Fibroblast of the aortic adventitia (primary cell): ENCODE measurements around the gene SIPA1L2. TPM values are rescaled to one million over a fixed set of nuclear protein-coding genes. Genes with fewer than 3 reads are reported as not detected.

Experiments
- DNase-seq: peaks from one replicate; pipeline ENCODE4 v3.0.0-alpha.2; 2010; ENCODE audit warnings: low read depth
- H3K4me3 ChIP-seq: 2 replicates; pipeline ENCODE4 v1.5.1; 2011; ENCODE audit warnings: low read depth, mild to moderate bottlenecking, control low read depth, low read length, moderate library complexity
- total RNA-seq: library from RNA; depleted of rRNA; stranded (reverse); fragments of >200 nt; gene quantifications from 2 replicates; pipeline ENCODE4 v1.2.3, GENCODE V29; 2012; ENCODE audit warnings: low replicate concordance
- TF ChIP-seq, protein P1 (sequence below): IDR thresholded peaks from 2 replicates; pipeline ENCODE4 v1.5.1; 2011; ENCODE audit warnings: mild to moderate bottlenecking, low read length, control low read depth, inconsistent platforms; ENCODE audit not compliant: insufficient read depth

Gene SIPA1L2, protein sequence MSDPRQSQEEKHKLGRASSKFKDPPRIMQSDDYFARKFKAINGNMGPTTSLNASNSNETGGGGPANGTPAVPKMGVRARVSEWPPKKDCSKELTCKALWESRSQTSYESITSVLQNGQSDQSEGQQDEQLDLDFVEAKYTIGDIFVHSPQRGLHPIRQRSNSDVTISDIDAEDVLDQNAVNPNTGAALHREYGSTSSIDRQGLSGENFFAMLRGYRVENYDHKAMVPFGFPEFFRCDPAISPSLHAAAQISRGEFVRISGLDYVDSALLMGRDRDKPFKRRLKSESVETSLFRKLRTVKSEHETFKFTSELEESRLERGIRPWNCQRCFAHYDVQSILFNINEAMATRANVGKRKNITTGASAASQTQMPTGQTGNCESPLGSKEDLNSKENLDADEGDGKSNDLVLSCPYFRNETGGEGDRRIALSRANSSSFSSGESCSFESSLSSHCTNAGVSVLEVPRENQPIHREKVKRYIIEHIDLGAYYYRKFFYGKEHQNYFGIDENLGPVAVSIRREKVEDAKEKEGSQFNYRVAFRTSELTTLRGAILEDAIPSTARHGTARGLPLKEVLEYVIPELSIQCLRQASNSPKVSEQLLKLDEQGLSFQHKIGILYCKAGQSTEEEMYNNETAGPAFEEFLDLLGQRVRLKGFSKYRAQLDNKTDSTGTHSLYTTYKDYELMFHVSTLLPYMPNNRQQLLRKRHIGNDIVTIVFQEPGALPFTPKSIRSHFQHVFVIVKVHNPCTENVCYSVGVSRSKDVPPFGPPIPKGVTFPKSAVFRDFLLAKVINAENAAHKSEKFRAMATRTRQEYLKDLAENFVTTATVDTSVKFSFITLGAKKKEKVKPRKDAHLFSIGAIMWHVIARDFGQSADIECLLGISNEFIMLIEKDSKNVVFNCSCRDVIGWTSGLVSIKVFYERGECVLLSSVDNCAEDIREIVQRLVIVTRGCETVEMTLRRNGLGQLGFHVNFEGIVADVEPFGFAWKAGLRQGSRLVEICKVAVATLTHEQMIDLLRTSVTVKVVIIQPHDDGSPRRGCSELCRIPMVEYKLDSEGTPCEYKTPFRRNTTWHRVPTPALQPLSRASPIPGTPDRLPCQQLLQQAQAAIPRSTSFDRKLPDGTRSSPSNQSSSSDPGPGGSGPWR (N-terminal part only)
- total RNA-seq: 6.8 and 16.4 TPM in 2 replicates

DNA sequence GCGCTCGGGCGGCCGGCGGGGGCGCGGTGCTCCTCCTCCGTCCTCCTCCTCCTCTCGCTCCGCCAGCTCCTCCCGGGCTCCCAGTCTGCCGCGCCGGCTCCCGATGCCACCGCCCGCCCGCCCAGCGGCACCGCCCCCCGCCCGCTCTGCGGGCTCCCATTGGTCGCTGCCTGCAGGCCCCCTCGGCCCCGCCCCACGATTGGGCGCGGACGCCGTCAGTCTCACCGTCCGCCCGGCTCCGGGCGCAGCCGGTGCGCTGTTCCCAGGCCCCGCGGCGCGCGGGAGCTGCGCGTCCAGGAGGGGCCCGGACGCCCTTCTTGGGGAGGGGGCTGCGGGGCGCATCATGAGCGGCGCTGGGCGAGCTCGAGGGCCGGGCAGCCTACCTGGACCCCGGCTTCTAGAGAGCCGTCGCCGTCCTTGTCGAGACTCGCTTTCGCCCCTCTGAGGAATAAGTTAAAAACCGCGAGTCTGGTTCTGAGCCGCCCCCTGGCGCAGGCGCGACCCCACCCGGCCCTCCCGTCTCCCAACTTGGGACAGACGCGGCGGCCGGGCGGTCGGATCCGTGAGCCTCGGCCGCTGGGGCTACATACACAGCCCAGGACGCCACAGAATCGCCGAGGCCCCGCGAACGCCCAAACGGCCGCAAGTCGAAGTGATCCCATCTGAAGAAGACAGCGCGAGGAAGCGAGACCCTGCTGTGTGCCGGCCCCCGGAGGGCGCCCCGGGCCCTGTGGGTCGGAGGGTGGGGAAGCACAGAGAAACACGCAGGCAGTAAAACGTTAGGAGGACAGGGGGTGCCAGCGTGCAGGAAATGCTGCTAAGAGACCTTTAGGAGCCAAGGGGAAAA lies at the start of gene SIPA1L2:
Gene SIPA1L2 (minus strand): TSS at position 87 of the 847 bp plus-strand sequence. CDS start 114,794 bp downstream, outside the sequence.
- H3K4me3 ChIP-seq: peak within 1 kb of the TSS; percentile 75
- TF ChIP-seq, protein P1, sequence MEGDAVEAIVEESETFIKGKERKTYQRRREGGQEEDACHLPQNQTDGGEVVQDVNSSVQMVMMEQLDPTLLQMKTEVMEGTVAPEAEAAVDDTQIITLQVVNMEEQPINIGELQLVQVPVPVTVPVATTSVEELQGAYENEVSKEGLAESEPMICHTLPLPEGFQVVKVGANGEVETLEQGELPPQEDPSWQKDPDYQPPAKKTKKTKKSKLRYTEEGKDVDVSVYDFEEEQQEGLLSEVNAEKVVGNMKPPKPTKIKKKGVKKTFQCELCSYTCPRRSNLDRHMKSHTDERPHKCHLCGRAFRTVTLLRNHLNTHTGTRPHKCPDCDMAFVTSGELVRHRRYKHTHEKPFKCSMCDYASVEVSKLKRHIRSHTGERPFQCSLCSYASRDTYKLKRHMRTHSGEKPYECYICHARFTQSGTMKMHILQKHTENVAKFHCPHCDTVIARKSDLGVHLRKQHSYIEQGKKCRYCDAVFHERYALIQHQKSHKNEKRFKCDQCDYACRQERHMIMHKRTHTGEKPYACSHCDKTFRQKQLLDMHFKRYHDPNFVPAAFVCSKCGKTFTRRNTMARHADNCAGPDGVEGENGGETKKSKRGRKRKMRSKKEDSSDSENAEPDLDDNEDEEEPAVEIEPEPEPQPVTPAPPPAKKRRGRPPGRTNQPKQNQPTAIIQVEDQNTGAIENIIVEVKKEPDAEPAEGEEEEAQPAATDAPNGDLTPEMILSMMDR: peak; percentile 44
- DNase-seq: peak; percentile 86

DNA sequence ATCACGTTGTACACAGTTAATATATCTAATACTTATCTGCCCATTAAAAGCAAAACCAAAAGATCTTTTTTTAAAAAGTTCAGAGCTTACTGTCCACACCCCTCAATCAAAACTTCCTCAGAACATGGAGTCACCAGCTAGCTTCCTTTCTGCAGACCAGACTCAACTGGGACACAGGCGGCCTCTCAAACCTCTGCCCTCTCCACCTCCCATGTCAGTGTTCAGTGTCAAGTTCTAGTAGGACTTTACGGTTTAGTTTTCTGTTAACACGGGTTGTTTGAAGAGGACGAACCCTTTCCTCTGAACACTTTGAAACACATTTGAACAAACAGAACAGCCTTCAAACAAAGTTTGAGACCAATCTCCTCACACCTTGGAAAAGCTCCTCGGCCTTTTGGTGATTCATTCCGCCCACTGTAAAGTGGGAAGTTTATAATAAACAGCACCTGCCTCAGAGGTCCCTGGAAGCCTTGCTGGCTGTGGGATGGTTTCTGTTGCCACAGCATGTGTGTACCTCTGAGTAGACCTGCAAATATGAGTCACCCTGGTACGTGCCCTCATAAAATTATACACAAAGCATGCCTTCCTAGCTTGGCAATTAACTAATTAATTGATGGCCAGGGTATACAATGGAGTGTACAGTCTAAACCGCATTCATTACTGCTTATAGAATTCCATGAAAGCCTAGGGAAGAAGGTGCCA lies 48.4 kb upstream of the SIPA1L2 start:
- TF ChIP-seq, protein P1: no peak
- no peak overlapping the region for H3K4me3 ChIP-seq
- no peak for DNase-seq

DNA sequence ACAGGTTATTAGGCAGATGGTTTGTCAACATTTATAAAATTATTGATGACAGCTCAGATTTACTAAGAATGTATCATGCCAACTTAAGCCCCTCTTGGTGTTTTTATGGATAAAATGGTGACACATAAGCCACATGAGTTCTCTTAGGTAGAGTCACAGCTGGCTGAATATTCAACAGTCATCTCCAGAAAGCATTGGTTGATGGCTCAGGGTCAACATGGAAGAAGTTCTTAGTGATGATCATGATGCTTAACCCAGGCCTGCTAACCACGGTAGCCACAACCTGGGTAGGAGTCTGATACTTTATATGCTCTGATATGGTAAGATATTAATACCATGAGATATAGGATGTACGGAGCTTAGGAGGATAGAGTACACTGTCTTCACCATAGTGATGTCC lies 46.4 kb upstream of the SIPA1L2 start:
- TF ChIP-seq, protein P1: no peak
- no peak overlapping the region for H3K4me3 ChIP-seq
- no peak for DNase-seq

DNA sequence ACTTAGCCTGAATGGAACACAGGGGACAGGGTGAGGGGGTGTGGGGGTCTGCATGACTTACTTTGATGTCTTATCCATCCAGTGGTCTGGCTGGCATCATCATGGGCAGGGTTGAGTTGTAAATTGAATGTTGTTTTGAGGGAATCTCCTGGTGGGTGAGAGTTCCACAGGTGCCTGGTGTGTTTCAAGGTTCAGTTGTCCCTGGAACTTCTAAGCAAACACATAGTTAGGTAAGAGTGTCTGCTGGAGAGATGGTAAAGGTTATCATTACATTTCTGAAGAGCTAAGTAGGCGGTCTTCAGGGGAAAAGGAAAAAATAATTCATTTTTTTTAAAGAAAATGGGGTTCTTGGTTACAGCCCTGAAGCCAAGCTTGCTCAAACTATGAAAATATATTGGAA lies 46.0 kb upstream of the SIPA1L2 start:
- TF ChIP-seq, protein P1: no peak
- DNase-seq: no peak
- H3K4me3 ChIP-seq: no peak overlapping the region

DNA sequence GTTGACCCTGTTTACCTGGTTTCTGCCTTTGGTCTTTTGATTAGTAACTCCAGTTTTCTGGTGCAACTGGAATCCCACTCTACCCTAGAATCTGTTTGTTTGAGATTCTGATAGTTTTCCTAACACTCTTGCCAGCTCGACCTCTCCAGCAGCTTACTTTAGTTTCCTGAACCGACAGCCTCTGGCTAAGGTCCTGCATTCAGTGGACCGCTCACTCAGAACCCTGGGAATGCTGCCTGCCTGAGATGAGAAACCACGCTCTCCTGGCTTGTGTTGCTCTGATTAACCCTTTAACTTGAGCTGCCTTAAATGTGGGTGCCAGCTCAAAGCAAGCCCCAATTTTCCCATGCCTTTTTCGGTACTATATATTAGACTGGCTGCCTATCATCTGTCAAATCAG lies 45.3 kb upstream of the SIPA1L2 start:
- TF ChIP-seq, protein P1: no peak
- H3K4me3 ChIP-seq: no peak overlapping the region
- DNase-seq: peak; percentile 21
